ENCODE measurements around the gene HIPK2.

Gene HIPK2

GRCh38 chr7:139711991-139712743 is 65.6 kb downstream of the HIPK2 start:
- no peak overlapping the region for H2AFZ ChIP-seq (ENCODE audit: low read length)
- no peak overlapping the region for H3K4me3 ChIP-seq (ENCODE audit: low read depth, low read length, poor library complexity, severe bottlenecking)
- no peaks in the 10 kb centered on the region for H3K9me3 ChIP-seq (ENCODE audit: low read length)
- H3K27ac ChIP-seq (ENCODE audit: low read depth, low read length, poor library complexity, severe bottlenecking) = no peak overlapping the region
- no peaks in the 10 kb centered on the region; the same call in 1 of the 2 replicates for H3K27me3 ChIP-seq (ENCODE audit: insufficient read depth, low read length)
- no peaks in the 10 kb centered on the region for H3K79me2 ChIP-seq (ENCODE audit: insufficient read depth, low read length)
- TF ChIP-seq EZH2 (IDR thresholded peaks at IDR 0.05; ENCODE audit: borderline replicate concordance, low read length) = no peak
- no peak for TF ChIP-seq CTCF (IDR thresholded peaks at IDR 0.05; ENCODE audit: low read length)
- H4K20me1 ChIP-seq (ENCODE audit: insufficient read depth, low read length) = no peaks in the 10 kb centered on the region
- no peaks in the 10 kb centered on the region for H3F3A ChIP-seq (ENCODE audit: insufficient read depth, low read length)
- no peaks in the 10 kb centered on the region for H3K9me2 ChIP-seq (ENCODE audit: low read depth, low read length)
- no peaks in the 10 kb centered on the region for H3K4me1 ChIP-seq (ENCODE audit: insufficient read depth, low read length, severe bottlenecking)
- H3K4me2 ChIP-seq (ENCODE audit: low read length) = no peak overlapping the region
- H3K9ac ChIP-seq (ENCODE audit: low read length) = no peak overlapping the region
- H3K36me3 ChIP-seq (ENCODE audit: insufficient read depth, low read length) = no peaks in the 10 kb centered on the region

GRCh38 chr7:139710036-139710435 is 67.8 kb downstream of the HIPK2 start:
- no peaks in the 10 kb centered on the region for H3K9me2 ChIP-seq (ENCODE audit: low read depth, low read length)
- TF ChIP-seq EZH2 (IDR thresholded peaks at IDR 0.05; ENCODE audit: borderline replicate concordance, low read length) (no peak), CTCF (IDR thresholded peaks at IDR 0.05; ENCODE audit: low read length) (peak; percentile 20; the same call in 1 of the 2 replicates)
- no peaks in the 10 kb centered on the region for H3K4me1 ChIP-seq (ENCODE audit: insufficient read depth, low read length, severe bottlenecking)
- no peak overlapping the region for H2AFZ ChIP-seq (ENCODE audit: low read length)
- H4K20me1 ChIP-seq (ENCODE audit: insufficient read depth, low read length) = no peaks in the 10 kb centered on the region
- no peak overlapping the region for H3K4me3 ChIP-seq (ENCODE audit: low read depth, low read length, poor library complexity, severe bottlenecking)
- H3K9ac ChIP-seq (ENCODE audit: low read length) = no peak overlapping the region
- no peaks in the 10 kb centered on the region for H3F3A ChIP-seq (ENCODE audit: insufficient read depth, low read length)
- H3K79me2 ChIP-seq (ENCODE audit: insufficient read depth, low read length) = no peaks in the 10 kb centered on the region
- no peaks in the 10 kb centered on the region for H3K9me3 ChIP-seq (ENCODE audit: low read length)
- no peak overlapping the region for H3K4me2 ChIP-seq (ENCODE audit: low read length)
- H3K27ac ChIP-seq (ENCODE audit: low read depth, low read length, poor library complexity, severe bottlenecking) = no peak overlapping the region
- no peaks in the 10 kb centered on the region; the same call in 1 of the 2 replicates for H3K27me3 ChIP-seq (ENCODE audit: insufficient read depth, low read length)
- H3K36me3 ChIP-seq (ENCODE audit: insufficient read depth, low read length) = no peaks in the 10 kb centered on the region

GRCh38 chr7:139709485-139709884 is 68.3 kb downstream of the HIPK2 start:
- Histone ChIP-seq H4K20me1 (ENCODE audit: insufficient read depth, low read length) (no peaks in the 10 kb centered on the region), H3K79me2 (ENCODE audit: insufficient read depth, low read length) (no peaks in the 10 kb centered on the region), H3K36me3 (ENCODE audit: insufficient read depth, low read length) (no peaks in the 10 kb centered on the region), H3K9me3 (ENCODE audit: low read length) (no peaks in the 10 kb centered on the region), H3K4me2 (ENCODE audit: low read length) (no peak overlapping the region), H3K9ac (ENCODE audit: low read length) (no peak overlapping the region), H3K4me3 (ENCODE audit: low read depth, low read length, poor library complexity, severe bottlenecking) (no peak overlapping the region), H3K27ac (ENCODE audit: low read depth, low read length, poor library complexity, severe bottlenecking) (no peak overlapping the region), H3K4me1 (ENCODE audit: insufficient read depth, low read length, severe bottlenecking) (no peaks in the 10 kb centered on the region), H3K9me2 (ENCODE audit: low read depth, low read length) (no peaks in the 10 kb centered on the region), H3F3A (ENCODE audit: insufficient read depth, low read length) (no peaks in the 10 kb centered on the region), H3K27me3 (ENCODE audit: insufficient read depth, low read length) (no peaks in the 10 kb centered on the region; the same call in 1 of the 2 replicates), H2AFZ (ENCODE audit: low read length) (no peak overlapping the region)
- TF ChIP-seq EZH2 (IDR thresholded peaks at IDR 0.05; ENCODE audit: borderline replicate concordance, low read length) = no peak
- no peak for TF ChIP-seq CTCF (IDR thresholded peaks at IDR 0.05; ENCODE audit: low read length)

Measured in OCI-LY1 (cell line).